HG03558 (cell line): Measurements from ENCODE around the gene MOSMO.
"Not testable (repeated sequence)": the region's sequence is repeated elsewhere in the genome, so short reads cannot be mapped to it uniquely, and the experiment has no call there.

ENCODE experiments used
- ATAC-seq: cut with Tn5 transposase; IDR thresholded peaks from one replicate; pipeline ENCODE4 v1.9.1; 2021; ENCODE audit warnings: moderate number of reproducible peaks; ENCODE audit not compliant: unreplicated experiment; ENCODE audit errors: extremely low read depth

The MOSMO gene

GRCh38 chr16:22126037-22126558, 118.2 kb downstream of the MOSMO start:
- ATAC-seq: no peak

- not testable (repeated sequence) for ATAC-seq
Observed at GRCh38 chr16:22128537-22128936, 120.6 kb downstream of the MOSMO start.

GRCh38 chr16:22130528-22130927, 122.6 kb downstream of the MOSMO start:
- no peak for ATAC-seq

- ATAC-seq: no peak
Observed at GRCh38 chr16:22132801-22133200, 124.9 kb downstream of the MOSMO start.
